Transverse colon (tissue), 4 donors: Measurements from ENCODE around the gene POLE.

Experiments
- POLR2AphosphoS5 ChIP-seq, 3 donors: sonication (generic); formaldehyde crosslinking; IDR thresholded peaks; one replicate each; pipeline ENCODE4 v1.6.1; 2016; ENCODE audit warnings: antibody characterized with exemption in 3 of 3
- TF ChIP-seq, protein P1 (sequence below), 5 experiments: fragments of 200-600 bp in 3 of 5; fragments of 450-650 bp in 2 of 5; sonication (generic) in 3 of 5; IDR thresholded peaks; 1 replicate in 2 of 5; 2 replicates in 3 of 5; pipeline ENCODE4 v1.5.1; 2016 to 2017; ENCODE audit warnings: antibody characterized with exemption in 5 of 5, inconsistent platforms in 3 of 5, mild to moderate bottlenecking in 2 of 5, moderate library complexity in 1 of 5

DNA sequence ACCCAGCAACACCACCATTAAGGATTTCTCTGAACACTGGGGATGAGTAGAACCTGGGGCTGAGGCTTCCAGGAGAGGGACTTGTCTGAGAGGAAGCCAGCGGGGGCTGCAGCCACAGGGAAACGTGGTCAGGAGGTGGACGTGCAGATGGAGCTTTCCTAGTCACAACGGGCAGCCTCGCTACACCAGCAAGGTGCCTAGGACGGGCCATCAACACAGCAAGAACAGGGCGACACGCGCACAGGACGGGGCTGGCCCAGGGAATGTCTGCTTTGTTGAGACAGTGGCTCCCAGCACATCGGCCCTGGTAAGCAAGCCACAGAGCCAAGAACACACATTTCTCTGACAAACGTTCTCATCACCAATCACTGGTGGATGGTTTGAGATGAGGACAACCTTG, 49.2 kb upstream of the POLE start:
- TF ChIP-seq, protein P1, sequence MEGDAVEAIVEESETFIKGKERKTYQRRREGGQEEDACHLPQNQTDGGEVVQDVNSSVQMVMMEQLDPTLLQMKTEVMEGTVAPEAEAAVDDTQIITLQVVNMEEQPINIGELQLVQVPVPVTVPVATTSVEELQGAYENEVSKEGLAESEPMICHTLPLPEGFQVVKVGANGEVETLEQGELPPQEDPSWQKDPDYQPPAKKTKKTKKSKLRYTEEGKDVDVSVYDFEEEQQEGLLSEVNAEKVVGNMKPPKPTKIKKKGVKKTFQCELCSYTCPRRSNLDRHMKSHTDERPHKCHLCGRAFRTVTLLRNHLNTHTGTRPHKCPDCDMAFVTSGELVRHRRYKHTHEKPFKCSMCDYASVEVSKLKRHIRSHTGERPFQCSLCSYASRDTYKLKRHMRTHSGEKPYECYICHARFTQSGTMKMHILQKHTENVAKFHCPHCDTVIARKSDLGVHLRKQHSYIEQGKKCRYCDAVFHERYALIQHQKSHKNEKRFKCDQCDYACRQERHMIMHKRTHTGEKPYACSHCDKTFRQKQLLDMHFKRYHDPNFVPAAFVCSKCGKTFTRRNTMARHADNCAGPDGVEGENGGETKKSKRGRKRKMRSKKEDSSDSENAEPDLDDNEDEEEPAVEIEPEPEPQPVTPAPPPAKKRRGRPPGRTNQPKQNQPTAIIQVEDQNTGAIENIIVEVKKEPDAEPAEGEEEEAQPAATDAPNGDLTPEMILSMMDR (IDR thresholded peaks at IDR 0.05) = no peak
- no peak for TF ChIP-seq POLR2AphosphoS5 (IDR thresholded peaks at IDR 0.05)
